Epithelial cell of esophagus (primary cell): Measurements from ENCODE around the gene COL28A1.

ENCODE experiments used
- DNase-seq: peaks from one replicate; pipeline ENCODE4 v3.0.0; 2010; ENCODE audit warnings: low read depth
- H3K4me3 ChIP-seq: 2 replicates; pipeline ENCODE4 v1.5.1; 2011; ENCODE audit warnings: mild to moderate bottlenecking, low read length, control low read depth
- CTCF ChIP-seq: IDR thresholded peaks from 2 replicates; pipeline ENCODE4 v1.5.1; 2011; ENCODE audit warnings: low read depth, mild to moderate bottlenecking, low read length, control low read depth, inconsistent platforms; ENCODE audit not compliant: insufficient read depth; ENCODE audit errors: missing control alignments

The COL28A1 gene

DNA sequence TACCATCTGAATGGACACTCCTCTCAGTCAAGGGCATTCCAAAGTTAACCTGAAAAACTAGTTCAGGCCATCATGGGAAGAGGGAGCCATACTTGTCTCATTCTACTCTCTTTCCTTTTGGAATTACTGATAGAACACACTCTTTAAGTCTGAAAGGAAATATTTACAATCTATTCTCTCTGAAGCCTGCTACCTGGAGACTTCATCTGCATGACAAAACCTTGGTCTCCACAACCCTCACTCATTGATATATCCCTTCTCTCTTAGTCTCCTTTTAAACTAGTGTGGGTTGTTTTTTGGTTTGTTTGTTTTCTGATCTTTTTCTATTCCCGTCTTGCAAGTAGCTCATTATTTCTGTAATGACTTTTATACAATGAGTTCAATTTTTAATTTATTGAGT, 183.8 kb downstream of the COL28A1 start:
- DNase-seq: no peak
- TF ChIP-seq CTCF: no peak
- no peak overlapping the region for H3K4me3 ChIP-seq

- DNase-seq: no peak
- TF ChIP-seq CTCF: no peak
- no peak overlapping the region for H3K4me3 ChIP-seq
These were observed 184.5 kb downstream of the COL28A1 start for GRCh38 chr7:7351156-7351555.

DNA sequence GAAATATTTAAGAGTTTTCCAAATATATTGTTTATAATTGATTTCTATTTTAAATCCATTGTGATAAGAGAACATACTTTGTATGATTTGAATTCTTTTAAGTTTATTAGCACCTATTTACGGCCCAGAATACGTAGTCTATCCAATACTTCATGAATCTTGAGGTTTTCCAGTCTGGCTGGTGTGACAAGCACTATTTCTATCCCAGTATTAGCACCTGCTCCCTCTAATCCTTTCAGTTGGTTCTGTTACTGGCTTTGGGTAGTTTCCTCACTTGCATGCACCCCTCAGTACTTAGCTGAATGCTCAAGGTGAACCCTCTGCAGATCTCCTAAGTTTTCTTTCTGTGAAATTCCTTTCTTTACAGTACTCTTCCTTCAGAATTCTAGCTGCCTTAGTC, 186.5 kb downstream of the COL28A1 start:
- no peak for TF ChIP-seq CTCF
- H3K4me3 ChIP-seq: no peak overlapping the region
- no peak for DNase-seq

- no peak overlapping the region for H3K4me3 ChIP-seq
- DNase-seq: no peak
- TF ChIP-seq CTCF: no peak
These were observed 188.6 kb downstream of the COL28A1 start for GRCh38 chr7:7347045-7347444.

GRCh38 chr7:7344583-7344982, 191.1 kb downstream of the COL28A1 start:
- no peak for DNase-seq
- H3K4me3 ChIP-seq: no peak overlapping the region
- no peak for TF ChIP-seq CTCF

DNA sequence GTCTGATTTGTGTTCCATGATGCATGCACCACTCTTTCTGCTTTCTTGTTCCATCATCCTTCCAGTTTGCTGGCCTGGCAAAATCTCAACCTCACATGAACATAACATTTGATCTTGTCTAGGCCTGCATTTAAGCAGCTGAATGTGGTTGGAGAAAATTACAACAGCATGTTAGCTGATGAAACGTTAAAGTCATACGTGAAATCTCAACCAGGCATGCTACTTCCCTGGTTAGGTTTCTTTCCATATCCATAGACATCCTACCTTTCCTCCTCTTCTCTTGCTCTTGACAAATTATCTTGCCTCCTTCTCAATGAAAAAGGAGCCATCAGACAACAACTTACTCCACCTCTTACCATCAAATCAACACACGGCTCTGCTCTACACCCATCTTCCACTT, 199.8 kb downstream of the COL28A1 start:
- DNase-seq: no peak
- H3K4me3 ChIP-seq: no peak overlapping the region
- no peak for TF ChIP-seq CTCF

- no peak for TF ChIP-seq CTCF
- no peak overlapping the region for H3K4me3 ChIP-seq
- DNase-seq: no peak
These were observed 200.5 kb downstream of the COL28A1 start for GRCh38 chr7:7335215-7335614.
